Activated CD4-positive, alpha-beta T cell treated with anti-CD3 and anti-CD28 coated beads, Interleukin-2, amount 50 U/mL, for 1 hour (primary cell): ENCODE data around the gene PLOD1.

ENCODE experiments used
- DNase-seq: peaks from one replicate; pipeline ENCODE4 v3.0.0-alpha.2; 2020

Gene PLOD1

GRCh38 chr1:11979851-11980675 is 45.5 kb downstream of the PLOD1 start, which contains the start of gene MFN2:
TSS of gene MFN2 (plus strand) at chr1:11980444. CDS start at chr1:11989169, 8,725 bp downstream.
- peak; percentile 91 for DNase-seq

DNA sequence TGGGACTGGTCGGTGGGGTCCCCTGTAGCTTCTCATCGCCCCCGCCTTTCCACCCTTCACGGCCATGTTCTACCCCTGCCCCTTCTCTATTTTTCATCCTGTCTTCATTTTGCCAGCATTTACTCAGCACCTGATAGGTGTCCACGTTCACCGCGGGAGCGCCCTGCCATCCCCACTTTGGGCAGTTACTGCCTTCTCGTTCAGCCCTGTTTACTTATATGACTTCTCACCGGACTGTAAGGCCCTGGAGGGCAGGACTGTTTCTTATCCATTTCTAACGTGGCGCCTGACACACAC is 46.1 kb downstream of the PLOD1 start:
- DNase-seq: no peak

DNA sequence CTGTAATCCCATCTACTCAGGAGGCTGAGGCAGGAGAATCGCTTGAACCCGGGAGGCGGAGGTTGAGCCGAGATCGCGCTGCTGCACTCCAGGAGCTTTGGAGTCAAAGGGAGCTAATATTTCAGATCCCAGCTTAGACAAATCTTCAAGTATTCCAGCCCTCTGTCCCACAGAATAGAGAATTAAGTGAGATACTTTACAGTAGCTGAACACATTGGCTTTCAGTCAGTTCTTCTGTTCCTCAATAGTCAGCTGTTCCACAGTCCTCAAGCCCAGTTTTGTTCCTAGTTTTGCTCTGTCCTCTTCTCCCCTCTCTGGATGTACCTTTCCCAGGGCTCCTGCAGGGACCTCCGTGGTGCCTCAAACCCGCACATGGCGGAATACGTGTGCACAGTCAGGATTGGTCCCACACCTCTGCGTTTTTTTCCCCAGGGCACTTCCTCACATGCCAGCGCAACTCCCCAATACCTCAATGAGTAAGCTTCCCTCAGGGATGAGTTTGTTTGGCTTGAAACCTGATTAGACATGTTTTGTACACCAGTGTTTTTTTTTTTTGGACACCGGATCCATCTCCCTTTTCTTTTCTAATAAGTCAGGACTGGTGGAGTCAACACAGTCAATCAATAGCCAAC is 47.0 kb downstream of the PLOD1 start:
- DNase-seq: no peak

- no peak for DNase-seq
These were observed 47.5 kb downstream of the PLOD1 start for GRCh38 chr1:11982010-11982392.

DNA sequence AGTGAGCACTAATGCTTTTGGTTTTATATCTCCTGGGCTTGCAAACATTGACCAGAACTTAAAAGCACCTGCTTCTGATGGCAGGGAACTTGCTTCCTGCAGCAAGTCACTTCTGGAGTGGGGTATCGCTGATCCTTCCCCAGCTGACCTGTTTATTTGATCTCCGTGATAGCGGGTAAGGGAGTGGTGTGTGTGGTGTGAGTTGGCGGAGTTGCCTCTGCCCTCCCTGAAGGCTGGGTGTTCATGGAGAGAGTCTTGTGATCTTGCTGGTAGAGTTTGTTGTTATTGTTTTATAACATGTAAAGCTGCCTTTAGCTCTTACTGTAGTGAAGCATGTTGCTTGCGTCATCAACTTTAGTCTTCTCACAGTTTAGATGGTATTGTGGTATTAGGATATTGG is 49.6 kb downstream of the PLOD1 start:
- DNase-seq: no peak

GRCh38 chr1:11984576-11984975 is 50.1 kb downstream of the PLOD1 start:
- DNase-seq: no peak

DNA sequence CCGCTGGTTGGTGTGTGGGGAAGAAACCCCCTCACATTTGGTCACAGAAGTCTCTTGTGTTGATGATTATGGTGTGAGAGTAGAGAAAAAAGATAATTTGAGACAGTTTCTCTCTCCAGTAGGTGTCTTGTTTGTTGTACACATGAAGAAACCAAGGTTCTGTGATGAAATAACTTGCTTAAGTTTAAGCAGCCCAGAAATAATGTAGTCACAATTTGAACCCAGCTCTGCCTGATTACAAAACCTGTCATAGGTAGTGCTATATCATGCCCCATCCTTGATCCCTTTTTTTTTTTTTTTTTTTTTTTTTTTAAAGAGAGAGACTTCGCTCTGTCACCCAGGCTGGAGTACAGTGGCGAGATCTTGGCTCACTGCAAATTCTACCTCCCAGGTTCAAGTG is 50.7 kb downstream of the PLOD1 start:
- DNase-seq: no peak

GRCh38 chr1:11985851-11986250 is 51.3 kb downstream of the PLOD1 start:
- DNase-seq: no peak

GRCh38 chr1:11989669-11990068 is 55.2 kb downstream of the PLOD1 start:
- DNase-seq: no peak

DNA sequence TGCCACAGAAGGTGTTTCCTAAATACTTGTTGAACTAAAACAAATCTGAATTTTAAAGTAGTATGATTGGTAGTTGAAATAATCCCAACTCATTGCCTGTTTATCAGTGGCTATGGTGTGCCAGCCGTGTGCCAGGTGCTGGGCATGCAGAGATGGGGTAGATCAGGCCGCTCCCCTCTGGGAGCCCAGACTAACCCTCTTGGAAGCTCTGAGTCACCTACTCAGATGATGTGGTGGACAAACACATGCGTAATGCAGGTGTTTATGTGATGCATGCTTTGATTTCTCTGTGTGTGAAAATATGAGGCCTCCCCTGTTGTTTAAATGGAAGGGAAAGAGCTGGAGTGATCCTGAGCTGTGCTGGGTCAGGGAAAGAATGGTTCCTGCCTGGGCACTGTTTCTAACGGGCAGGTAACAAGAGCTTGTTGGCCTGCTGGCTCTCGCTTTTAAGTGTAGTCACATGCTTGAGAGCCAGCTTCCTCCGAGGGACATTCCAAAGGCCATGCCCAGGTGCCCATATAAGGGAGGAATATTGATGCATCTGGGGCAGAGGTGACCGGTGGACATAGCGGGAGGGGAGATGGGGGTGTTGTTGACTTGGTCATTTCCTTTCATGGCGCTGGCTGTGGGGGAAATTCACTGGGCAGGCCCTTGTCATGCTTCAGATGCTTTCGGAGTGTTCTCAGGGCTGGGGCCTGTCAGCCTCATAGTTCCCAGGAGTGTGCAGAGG is 56.0 kb downstream of the PLOD1 start:
- no peak for DNase-seq

DNA sequence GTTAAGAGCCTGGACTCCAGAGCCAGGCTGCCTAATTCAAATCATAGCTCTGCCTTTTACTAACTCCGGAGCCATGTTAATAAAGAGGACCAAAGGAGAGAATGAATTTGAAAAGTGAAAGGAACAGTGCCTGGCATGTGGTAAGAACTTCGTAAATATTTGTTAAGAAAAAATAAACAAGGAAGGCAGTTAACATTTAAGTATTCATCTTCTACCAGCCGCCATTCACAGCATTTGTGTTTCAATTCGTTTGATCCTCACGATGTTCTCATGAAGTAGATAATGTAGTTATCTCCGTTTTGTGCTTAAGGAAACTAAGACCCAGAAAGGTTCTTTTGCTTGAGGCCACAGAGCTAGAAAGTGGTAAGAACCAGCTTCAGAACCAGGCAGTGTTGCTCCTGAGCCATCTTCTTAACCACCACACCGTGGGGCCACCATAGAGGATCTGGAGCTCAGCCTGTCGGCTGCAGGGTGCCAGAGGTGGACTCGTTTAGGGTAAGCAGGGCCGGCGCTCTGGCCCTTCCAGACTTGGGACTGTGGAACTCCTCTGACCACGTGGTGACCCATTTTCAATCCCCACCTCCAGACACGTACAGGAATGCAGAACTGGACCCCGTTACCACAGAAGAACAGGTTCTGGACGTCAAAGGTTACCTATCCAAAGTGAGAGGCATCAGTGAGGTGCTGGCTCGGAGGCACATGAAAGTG is 57.6 kb downstream of the PLOD1 start:
- no peak for DNase-seq

DNA sequence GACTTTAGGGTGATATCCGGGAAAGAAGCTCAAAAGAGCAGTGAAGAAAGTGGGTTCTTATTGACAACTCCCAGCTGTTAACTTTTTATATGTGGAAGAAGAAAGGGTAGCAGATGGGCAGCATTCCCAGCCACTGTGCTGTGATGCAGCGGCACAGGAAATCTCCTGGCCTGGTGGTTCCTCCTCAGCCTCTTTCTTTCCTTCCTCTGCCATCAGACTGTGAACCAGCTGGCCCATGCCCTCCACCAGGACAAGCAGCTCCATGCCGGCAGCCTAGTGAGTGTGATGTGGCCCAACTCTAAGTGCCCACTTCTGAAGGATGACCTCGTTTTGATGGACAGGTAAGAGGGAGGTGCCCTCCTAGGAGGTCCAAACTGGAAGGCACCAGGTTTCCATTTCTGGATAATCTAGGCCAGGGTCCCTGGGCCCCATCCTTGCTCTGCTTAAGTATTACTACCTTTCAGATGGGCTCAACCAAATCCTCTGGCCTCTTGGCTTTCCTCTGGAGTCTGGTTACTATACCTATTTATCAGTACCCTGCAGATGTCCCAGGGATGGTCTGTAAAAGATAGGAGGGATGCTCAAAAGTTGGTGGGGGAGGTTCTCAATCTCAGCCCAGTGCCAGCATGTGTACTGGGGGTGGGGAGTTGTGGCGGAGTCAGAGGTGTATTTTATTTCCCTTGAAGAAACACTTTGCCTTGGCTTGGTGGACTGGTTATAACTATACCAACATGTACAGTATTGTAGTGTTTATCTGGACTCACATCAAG is 62.7 kb downstream of the PLOD1 start:
- no peak for DNase-seq

- no peak for DNase-seq
These were observed 64.1 kb downstream of the PLOD1 start for GRCh38 chr1:11998636-11999035.

DNA sequence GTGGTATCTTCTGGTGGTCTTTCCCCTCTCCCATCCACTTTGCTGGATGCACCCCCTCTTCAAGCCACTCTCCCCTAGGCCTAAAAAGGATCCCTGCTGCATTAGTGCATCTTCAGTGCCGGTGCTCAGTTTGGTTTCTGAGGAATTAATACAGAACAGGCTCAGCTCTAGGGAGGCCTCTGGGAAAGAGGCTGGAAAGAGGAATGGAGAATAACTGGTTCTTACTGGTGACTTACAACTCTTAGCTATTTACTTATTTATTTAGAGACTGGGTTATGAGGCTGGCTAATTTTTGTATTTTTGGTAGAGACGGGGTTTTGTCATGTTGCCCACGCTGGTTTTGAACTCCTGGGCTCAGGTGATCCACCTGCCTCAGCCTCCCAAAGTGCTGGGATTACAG is 64.7 kb downstream of the PLOD1 start:
- no peak for DNase-seq

DNA sequence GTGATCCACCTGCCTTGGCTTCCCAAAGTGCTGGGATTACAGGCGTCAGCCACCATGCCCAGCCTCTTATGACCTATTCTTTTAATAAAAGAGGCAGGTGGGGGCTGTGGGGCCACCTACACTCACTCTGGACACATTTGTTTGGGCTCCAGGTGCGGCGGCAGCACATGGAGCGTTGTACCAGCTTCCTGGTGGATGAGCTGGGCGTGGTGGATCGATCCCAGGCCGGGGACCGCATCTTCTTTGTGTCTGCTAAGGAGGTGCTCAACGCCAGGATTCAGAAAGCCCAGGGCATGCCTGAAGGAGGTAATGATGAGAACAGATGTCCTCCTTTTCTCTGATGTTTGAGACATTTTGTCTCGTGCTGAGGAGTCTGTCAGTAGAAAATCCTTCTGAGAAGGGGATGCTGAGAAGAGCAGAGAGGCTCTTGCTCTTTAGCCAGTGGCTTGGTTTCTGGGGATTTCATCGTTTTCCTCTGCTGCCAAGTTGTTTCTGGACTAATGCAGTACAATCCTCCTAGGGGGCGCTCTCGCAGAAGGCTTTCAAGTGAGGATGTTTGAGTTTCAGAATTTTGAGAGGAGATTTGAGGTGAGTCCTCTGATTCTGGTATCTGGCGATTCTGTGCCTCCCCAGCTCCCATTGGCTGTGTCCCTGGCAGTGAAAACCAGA is 66.9 kb downstream of the PLOD1 start:
- DNase-seq: peak; percentile 43

- no peak for DNase-seq
These were observed 67.5 kb downstream of the PLOD1 start for GRCh38 chr1:12001996-12002493.

GRCh38 chr1:12003762-12004161 is 69.2 kb downstream of the PLOD1 start:
- DNase-seq: no peak

GRCh38 chr1:12005488-12006166 is 71.1 kb downstream of the PLOD1 start:
- no peak for DNase-seq

DNA sequence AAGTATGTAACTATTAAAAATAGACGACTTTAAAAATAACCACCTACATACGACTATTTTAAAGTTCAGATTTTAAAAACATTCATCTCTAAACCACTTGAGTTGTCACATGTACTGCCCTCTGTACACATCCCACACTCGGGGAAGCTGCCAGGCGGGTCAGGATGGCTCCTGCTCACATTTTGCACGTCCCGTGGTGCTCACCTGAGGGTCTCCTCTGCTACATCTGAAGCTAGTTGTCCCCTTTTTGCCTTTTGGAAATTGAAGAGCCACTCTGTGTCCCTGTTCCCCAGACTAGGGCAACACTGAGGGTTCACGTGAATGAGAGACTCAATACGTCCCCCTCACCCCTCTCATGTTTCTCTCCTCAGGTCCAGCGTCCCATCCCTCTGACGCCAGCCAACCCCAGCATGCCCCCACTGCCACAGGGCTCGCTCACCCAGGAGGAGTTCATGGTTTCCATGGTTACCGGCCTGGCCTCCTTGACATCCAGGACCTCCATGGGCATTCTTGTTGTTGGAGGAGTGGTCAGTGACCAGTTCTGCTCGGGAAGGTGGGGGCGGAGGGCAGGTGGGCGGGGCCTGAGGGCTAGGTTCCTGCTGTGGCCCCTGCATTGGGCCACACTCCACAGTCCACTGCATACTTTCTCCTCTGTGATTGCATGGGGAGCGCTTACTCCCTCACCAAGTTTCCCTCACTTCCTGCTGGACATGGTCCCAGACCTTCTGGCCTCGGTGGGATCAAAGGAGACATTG is 71.8 kb downstream of the PLOD1 start:
- no peak for DNase-seq

DNA sequence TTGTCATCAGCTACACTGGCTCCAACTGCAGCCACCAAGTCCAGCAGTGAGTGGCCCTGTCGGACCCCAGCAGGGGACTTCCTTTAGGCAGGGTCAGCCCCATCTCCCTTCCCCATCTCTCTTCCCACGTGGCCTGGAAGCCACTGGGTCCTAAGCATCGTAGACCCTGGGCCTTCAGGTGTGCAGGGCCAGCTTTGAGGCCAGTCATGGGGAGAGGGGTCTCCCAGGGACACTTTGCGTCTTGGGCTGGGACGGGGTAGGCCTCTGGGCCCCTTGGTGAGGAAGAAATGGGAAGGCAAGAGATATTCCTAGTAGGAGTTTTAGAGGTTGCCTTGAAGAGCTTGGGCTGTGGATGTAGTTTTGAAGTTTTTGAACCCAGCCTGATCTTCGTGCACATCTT is 72.7 kb downstream of the PLOD1 start:
- no peak for DNase-seq
